BJ (cell line): ENCODE results near the gene KLHL40. TPM values are rescaled to one million over a fixed set of nuclear protein-coding genes. Genes with fewer than 3 reads are reported as not detected.

Experiments used
- CTCF ChIA-PET: fragments of 350-600 bp; formaldehyde crosslinking; extraction: SDS; loops from one replicate; lab custom pipeline; 2021; ENCODE audit warnings: antibody characterized with exemption, inconsistent platforms; lab: Yijun Ruan, JAX
- POLR2A ChIA-PET: fragments of 300-600 bp; sonication (Branson Sonifier 250); formaldehyde crosslinking; extraction: SDS; loops from one replicate; lab custom pipeline; 2021; ENCODE audit warnings: antibody characterized with exemption; lab: Charles Lee
- DNase-seq: peaks from one replicate; pipeline ENCODE4 v3.0.0-alpha.2; 2011; ENCODE audit warnings: low read depth
- H3K27me3 ChIP-seq: 2 replicates; pipeline ENCODE4 v1.6.0; 2011; ENCODE audit warnings: low read length; ENCODE audit not compliant: control insufficient read depth, insufficient read depth
- H3K36me3 ChIP-seq: 2 replicates; pipeline ENCODE4 v1.5.1; 2011; ENCODE audit warnings: low read length; ENCODE audit not compliant: control insufficient read depth, insufficient read depth
- H3K4me3 ChIP-seq: 2 replicates; pipeline ENCODE4 v1.5.1; 2011; ENCODE audit warnings: low read depth, mild to moderate bottlenecking, control low read depth, low read length
- polyA plus RNA-seq: library from polyadenylated mRNA; depleted of rRNA; stranded (reverse); fragments of >200 nt; gene quantifications from 2 replicates; pipeline ENCODE4 v1.2.3, GENCODE V29; 2011
- TF ChIP-seq, protein P1 (sequence below): IDR thresholded peaks from 2 replicates; pipeline ENCODE4 v1.5.1; 2011; ENCODE audit warnings: low read depth, mild to moderate bottlenecking, control low read depth, inconsistent platforms, low read length, moderate library complexity; ENCODE audit not compliant: insufficient read depth

Gene KLHL40
- polyA plus RNA-seq, 1 experiment = not detected

DNA sequence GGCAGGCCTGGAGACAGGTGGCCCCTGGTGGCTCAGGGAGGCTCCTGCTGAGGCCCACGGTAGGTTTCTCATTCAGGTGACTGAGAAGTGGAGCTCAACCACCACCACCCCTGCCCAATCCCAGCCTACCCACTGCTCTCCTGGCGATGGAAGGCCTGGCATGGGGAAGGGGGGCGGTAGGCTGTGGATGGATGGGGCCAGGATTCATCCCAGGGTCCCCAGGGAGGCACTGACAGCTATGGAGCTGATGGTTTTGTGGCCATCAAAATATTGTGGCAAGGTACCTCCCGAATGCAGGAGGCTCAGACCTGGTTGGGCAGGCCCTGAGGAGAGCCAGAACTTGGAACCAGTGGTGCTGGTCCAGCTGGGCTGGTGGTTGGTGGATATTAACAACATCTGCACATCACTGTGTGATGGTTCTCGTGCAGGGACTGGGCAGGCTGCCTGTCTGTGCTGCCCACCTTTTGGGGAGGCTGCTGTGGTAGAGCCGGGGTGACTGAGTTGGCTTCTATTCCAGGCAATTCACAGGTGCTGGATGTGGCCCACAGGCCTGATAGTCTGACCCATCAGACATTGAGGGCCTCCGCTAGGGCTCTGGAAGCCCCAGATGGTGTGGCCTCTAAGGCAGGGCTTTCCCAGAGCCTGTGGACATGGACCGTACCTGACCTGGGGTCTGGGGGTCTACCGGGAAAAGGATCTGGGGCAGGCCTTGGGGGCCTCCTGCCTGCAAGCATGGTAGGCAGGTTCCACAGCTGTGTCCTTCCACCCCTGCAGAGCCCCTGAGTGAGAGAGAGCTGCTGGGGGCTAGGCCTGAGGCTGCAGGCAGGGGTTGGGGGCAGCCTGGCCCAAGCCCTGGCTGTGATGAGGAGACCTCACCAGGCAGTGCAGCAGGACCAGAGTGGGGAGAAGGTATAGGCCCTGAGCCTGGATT lies 28.4 kb upstream of the KLHL40 start:
- ChIA-PET POLR2A (no interaction called here), CTCF (no interaction called here)
- H3K4me3 ChIP-seq = no peak overlapping the region
- no peaks in the 10 kb centered on the region for H3K27me3 ChIP-seq
- DNase-seq = no peak
- H3K36me3 ChIP-seq = peaks cover 25% of the 10 kb centered on the region
- TF ChIP-seq, protein P1, sequence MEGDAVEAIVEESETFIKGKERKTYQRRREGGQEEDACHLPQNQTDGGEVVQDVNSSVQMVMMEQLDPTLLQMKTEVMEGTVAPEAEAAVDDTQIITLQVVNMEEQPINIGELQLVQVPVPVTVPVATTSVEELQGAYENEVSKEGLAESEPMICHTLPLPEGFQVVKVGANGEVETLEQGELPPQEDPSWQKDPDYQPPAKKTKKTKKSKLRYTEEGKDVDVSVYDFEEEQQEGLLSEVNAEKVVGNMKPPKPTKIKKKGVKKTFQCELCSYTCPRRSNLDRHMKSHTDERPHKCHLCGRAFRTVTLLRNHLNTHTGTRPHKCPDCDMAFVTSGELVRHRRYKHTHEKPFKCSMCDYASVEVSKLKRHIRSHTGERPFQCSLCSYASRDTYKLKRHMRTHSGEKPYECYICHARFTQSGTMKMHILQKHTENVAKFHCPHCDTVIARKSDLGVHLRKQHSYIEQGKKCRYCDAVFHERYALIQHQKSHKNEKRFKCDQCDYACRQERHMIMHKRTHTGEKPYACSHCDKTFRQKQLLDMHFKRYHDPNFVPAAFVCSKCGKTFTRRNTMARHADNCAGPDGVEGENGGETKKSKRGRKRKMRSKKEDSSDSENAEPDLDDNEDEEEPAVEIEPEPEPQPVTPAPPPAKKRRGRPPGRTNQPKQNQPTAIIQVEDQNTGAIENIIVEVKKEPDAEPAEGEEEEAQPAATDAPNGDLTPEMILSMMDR = no peak

GRCh38 chr3:42657675-42658074 lies 27.7 kb upstream of the KLHL40 start:
- Histone ChIP-seq H3K27me3 (no peaks in the 10 kb centered on the region), H3K4me3 (no peak overlapping the region), H3K36me3 (peaks cover 26% of the 10 kb centered on the region)
- DNase-seq = no peak
- TF ChIP-seq, protein P1 = no peak
- POLR2A ChIA-PET = interaction anchor here (0.6 kb wide), 1 partner anchor 12 kb away, joined by 3 read pairs; no protein-coding TSS in a partner anchor
- CTCF ChIA-PET = interaction anchor here (2.1 kb wide), 1 partner anchor 85 kb away, joined by 7 read pairs; no protein-coding TSS in a partner anchor

- Histone ChIP-seq H3K4me3 (no peak overlapping the region), H3K36me3 (peaks cover 27% of the 10 kb centered on the region), H3K27me3 (no peaks in the 10 kb centered on the region)
- no peak for DNase-seq
- TF ChIP-seq, protein P1 = no peak
- CTCF ChIA-PET = interaction anchor here (0.9 to 2.1 kb wide), 2 partner anchors 84 to 97 kb away, joined by 3 to 7 read pairs; no protein-coding TSS in a partner anchor
- POLR2A ChIA-PET = interaction anchor here (0.6 kb wide), 1 partner anchor 11 kb away, joined by 3 read pairs; no protein-coding TSS in a partner anchor
Observed at GRCh38 chr3:42658091-42658770, 27.1 kb upstream of the KLHL40 start.

- peaks cover 29% of the 10 kb centered on the region for H3K36me3 ChIP-seq
- no peak for DNase-seq
- no peak overlapping the region for H3K4me3 ChIP-seq
- CTCF ChIA-PET = interaction anchor here (0.9 to 2.1 kb wide), 2 partner anchors 84 to 97 kb away, joined by 3 to 7 read pairs; no protein-coding TSS in a partner anchor
- H3K27me3 ChIP-seq = no peaks in the 10 kb centered on the region
- POLR2A ChIA-PET = no interaction called here
- TF ChIP-seq, protein P1 = no peak
Observed at GRCh38 chr3:42658771-42659390, 26.5 kb upstream of the KLHL40 start.
